K562 (cell line): ENCODE measurements around the gene PALLD.

Experiments
- CTCF ChIP-seq, 3 experiments: IDR thresholded peaks in 2 of 3; conservative IDR thresholded peaks in 1 of 3; 2 replicates each; pipeline ENCODE4 v1.5.1; 2011 to 2012; ENCODE audit warnings: low read length in 3 of 3, mild to moderate bottlenecking in 3 of 3, control low read depth in 2 of 3, improper control_type of control experiment in 1 of 3, inconsistent platforms in 1 of 3, low read depth in 1 of 3, mixed read lengths in 1 of 3, moderate library complexity in 1 of 3; ENCODE audit not compliant: insufficient read depth in 2 of 3
- NR2C1 ChIP-seq, 2 experiments: fragments of 450-650 bp; IDR thresholded peaks; 2 replicates each; pipeline ENCODE4 v1.6.1; 2017; ENCODE audit warnings: mild to moderate bottlenecking in 2 of 2, antibody characterized with exemption in 1 of 2, inconsistent platforms in 1 of 2, missing compliant biosample characterization in 1 of 2, missing genetic modification characterization in 1 of 2
- RBM17 ChIP-seq: fragments of 200-400 bp; formaldehyde crosslinking; IDR thresholded peaks from 2 replicates; pipeline ENCODE4 v1.6.1; 2017; ENCODE audit warnings: low read depth, mild to moderate bottlenecking, low read length, borderline replicate concordance
- REST ChIP-seq, 2 experiments: fragments of 450-650 bp; formaldehyde crosslinking in 1 of 2; IDR thresholded peaks; 2 replicates each; pipeline versions ENCODE4 v1.4.0 to v1.6.1; 2014 to 2020; ENCODE audit warnings: mild to moderate bottlenecking in 2 of 2, borderline replicate concordance in 1 of 2, low read depth in 1 of 2
- TOE1 ChIP-seq, 2 experiments: fragments of 450-650 bp in 1 of 2; sonication (generic) in 1 of 2; formaldehyde crosslinking in 1 of 2; IDR thresholded peaks; 2 replicates each; pipeline versions ENCODE4 v1.7.1 to v1.8.0; 2016 to 2022; ENCODE audit warnings: borderline replicate concordance in 2 of 2, mild to moderate bottlenecking in 2 of 2, antibody characterized with exemption in 1 of 2, inconsistent platforms in 1 of 2, low read depth in 1 of 2, missing genetic modification reagents in 1 of 2, moderate library complexity in 1 of 2
- YY1 ChIP-seq, 3 experiments: IDR thresholded peaks; 2 replicates each; pipeline ENCODE4 v1.6.1; 2011; ENCODE audit warnings: low read length in 2 of 3, mild to moderate bottlenecking in 2 of 3, moderate library complexity in 2 of 3, borderline replicate concordance in 1 of 3, control low read depth in 1 of 3, low read depth in 1 of 3; ENCODE audit not compliant: insufficient read depth in 3 of 3, insufficient replicate concordance in 2 of 3, control insufficient read depth in 1 of 3, insufficient read length in 1 of 3; ENCODE audit errors: extremely low read depth in 1 of 3

GRCh38 chr4:168852387-168852786, 355.5 kb downstream of the PALLD start:
- TF ChIP-seq REST (IDR thresholded peaks at IDR 0.05; ENCODE audit: borderline replicate concordance) (no peak), REST (CRISPR knock-in tag; IDR thresholded peaks at IDR 0.05; ENCODE audit: low read depth) (no peak), CTCF (IDR thresholded peaks at IDR 0.05 in 2 of 3, conservative IDR thresholded peaks at IDR 0.05 in 1 of 3; ENCODE audit: insufficient read depth in 2 of 3, low read depth in 1 of 3, low read length in 3 of 3) (no peak), YY1 (IDR thresholded peaks at IDR 0.05; ENCODE audit: borderline replicate concordance in 1 of 3, control insufficient read depth in 1 of 3, extremely low read depth in 1 of 3, insufficient read depth in 3 of 3, insufficient read length in 1 of 3, insufficient replicate concordance in 2 of 3, low read depth in 1 of 3, low read length in 2 of 3) (no peak), RBM17 (no peak), TOE1 (IDR thresholded peaks at IDR 0.05; ENCODE audit: borderline replicate concordance) (no peak), TOE1 (CRISPR knock-in tag; IDR thresholded peaks at IDR 0.05; ENCODE audit: borderline replicate concordance, low read depth) (no peak), NR2C1 (IDR thresholded peaks at IDR 0.05) (no peak), NR2C1 (tag; IDR thresholded peaks at IDR 0.05) (no peak)
